NB4 (cell line): ENCODE measurements around the gene ACMSD.

ENCODE experiments used
- CTCF ChIP-seq: IDR thresholded peaks from one replicate; pipeline ENCODE4 v1.5.1; 2012; ENCODE audit warnings: low read depth, low read length
- MAX ChIP-seq: IDR thresholded peaks from 2 replicates; pipeline ENCODE4 v1.6.1; 2011; ENCODE audit warnings: low read depth, low read length
- POLR2A ChIP-seq: IDR thresholded peaks from 2 replicates; pipeline ENCODE4 v1.6.1; 2011; ENCODE audit warnings: mild to moderate bottlenecking; ENCODE audit not compliant: insufficient read length; ENCODE audit errors: extremely low read depth

GRCh38 chr2:134934641-134935040 is 96.2 kb downstream of the ACMSD start:
- no peak for TF ChIP-seq POLR2A
- no peak for TF ChIP-seq CTCF
- TF ChIP-seq MAX = no peak
